ENCODE measurements around the gene NAA20.

Gene NAA20

GRCh38 chr20:20017001-20017843 is at the start of gene NAA20:
Gene NAA20, plus strand, starts transcription at chr20:20017362. Its CDS starts 35 bp downstream, at chr20:20017397.
- peak; percentile 88 for DNase-seq

GRCh38 chr20:19967445-19967844 is 49.7 kb upstream of the NAA20 start:
- no peak for DNase-seq

GRCh38 chr20:19968028-19968427 is 49.1 kb upstream of the NAA20 start:
- no peak for DNase-seq

GRCh38 chr20:19968466-19969073 is 48.6 kb upstream of the NAA20 start:
- no peak for DNase-seq

- DNase-seq: no peak
Observed at GRCh38 chr20:19969106-19969505, 48.1 kb upstream of the NAA20 start.

GRCh38 chr20:19969507-19970255 is 47.5 kb upstream of the NAA20 start:
- DNase-seq: no peak

GRCh38 chr20:19970256-19970765 is 46.9 kb upstream of the NAA20 start:
- DNase-seq: no peak

GRCh38 chr20:19971116-19971515 is 46.0 kb upstream of the NAA20 start:
- DNase-seq: no peak

GRCh38 chr20:19973961-19974629 is 43.1 kb upstream of the NAA20 start:
- no peak for DNase-seq

GRCh38 chr20:19974630-19975435 is 42.3 kb upstream of the NAA20 start:
- peak; percentile 33 for DNase-seq

GRCh38 chr20:19975436-19975799 is 41.7 kb upstream of the NAA20 start:
- no peak for DNase-seq

GRCh38 chr20:19975901-19976300 is 41.3 kb upstream of the NAA20 start:
- no peak for DNase-seq

- no peak for DNase-seq
Observed at GRCh38 chr20:19976595-19977372, 40.4 kb upstream of the NAA20 start.

- no peak for DNase-seq
Observed at GRCh38 chr20:19977373-19977770, 39.8 kb upstream of the NAA20 start.

GRCh38 chr20:19978511-19979210 is 38.5 kb upstream of the NAA20 start:
- DNase-seq: no peak

- DNase-seq: peak; percentile 13
Observed at GRCh38 chr20:19981031-19981451, 36.1 kb upstream of the NAA20 start.

GRCh38 chr20:19986419-19986818 is 30.7 kb upstream of the NAA20 start:
- no peak for DNase-seq

- DNase-seq: no peak
Observed at GRCh38 chr20:19987046-19987445, 30.1 kb upstream of the NAA20 start.

- no peak for DNase-seq
Observed at GRCh38 chr20:19990850-19991249, 26.3 kb upstream of the NAA20 start.

GRCh38 chr20:19991308-19991707 is 25.9 kb upstream of the NAA20 start:
- DNase-seq: no peak

GRCh38 chr20:19991854-19992253 is 25.3 kb upstream of the NAA20 start:
- no peak for DNase-seq
